GM12873 (cell line): ENCODE data around the gene LRP3.

Experiments used
- CTCF ChIP-seq: IDR thresholded peaks from 2 replicates; pipeline ENCODE4 v1.5.1; 2012; ENCODE audit warnings: low read depth, mild to moderate bottlenecking, moderate library complexity, low read length, control low read depth; ENCODE audit not compliant: insufficient read depth; ENCODE audit errors: missing control alignments

The LRP3 gene

GRCh38 chr19:33206261-33207039 lies 12.3 kb downstream of the LRP3 start:
- TF ChIP-seq CTCF: no peak

- TF ChIP-seq CTCF: no peak
These were observed 13.0 kb downstream of the LRP3 start for GRCh38 chr19:33207040-33207620.

GRCh38 chr19:33207903-33208302 lies 13.8 kb downstream of the LRP3 start:
- no peak for TF ChIP-seq CTCF

- TF ChIP-seq CTCF: no peak
These were observed 14.3 kb downstream of the LRP3 start for GRCh38 chr19:33208371-33208895.

GRCh38 chr19:33208904-33209849 lies 15.0 kb downstream of the LRP3 start:
- TF ChIP-seq CTCF: no peak

- TF ChIP-seq CTCF: no peak
These were observed 16.3 kb downstream of the LRP3 start for GRCh38 chr19:33210266-33210940.
